Nephron (organoid): ENCODE results near the gene SLC17A9.

Source experiments
- H3K27ac Mint-ChIP-seq, 3 experiments: 2 replicates each; pipeline ENCODE4 v1.8.0; 2020; ENCODE audit warnings: mixed read lengths in 3 of 3, mild to moderate bottlenecking in 2 of 3, moderate library complexity in 1 of 3
- H3K27me3 Mint-ChIP-seq: 2 replicates; pipeline ENCODE4 v1.8.0; 2021; ENCODE audit warnings: low read depth, mild to moderate bottlenecking, moderate library complexity, mixed read lengths
- H3K36me3 Mint-ChIP-seq: 2 replicates; pipeline ENCODE4 v1.8.0; 2020; ENCODE audit warnings: low read depth, mixed read lengths
- H3K4me1 Mint-ChIP-seq: 2 replicates; pipeline ENCODE4 v1.8.0; 2020; ENCODE audit warnings: mixed read lengths
- H3K4me3 Mint-ChIP-seq, 3 experiments: 2 replicates each; pipeline ENCODE4 v1.8.0; 2020; ENCODE audit warnings: mild to moderate bottlenecking in 3 of 3, mixed read lengths in 3 of 3, moderate library complexity in 2 of 3
- H3K9me3 Mint-ChIP-seq: 2 replicates; pipeline ENCODE4 v1.8.0; 2020; ENCODE audit warnings: mixed read lengths
- TF ChIP-seq, protein P1 (sequence below), 3 experiments: fragments of 200-600 bp; sonication (generic); IDR thresholded peaks; one replicate each; pipeline ENCODE4 v1.5.0; 2021; ENCODE audit warnings: antibody characterized with exemption in 3 of 3; ENCODE audit not compliant: unreplicated experiment in 3 of 3

The SLC17A9 gene

DNA sequence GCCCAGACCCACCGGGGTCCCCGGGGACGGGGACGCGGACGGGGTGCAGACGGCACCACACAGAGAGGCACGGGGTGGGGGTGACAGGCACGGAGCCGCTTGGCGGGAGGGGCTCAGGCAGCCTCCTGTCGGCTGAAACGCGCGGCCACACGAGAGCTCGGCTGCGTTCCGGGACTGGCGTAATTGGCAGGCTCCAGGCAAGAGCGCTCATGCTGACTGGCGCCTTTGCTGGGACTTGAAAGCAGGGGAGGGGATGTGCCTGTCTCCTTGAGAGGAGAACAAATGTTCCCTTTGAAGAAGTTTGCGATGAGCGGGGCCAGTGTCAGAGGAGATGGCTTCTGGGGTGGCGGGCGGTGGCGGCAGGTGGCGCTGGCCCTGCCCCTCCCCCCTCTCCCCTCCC lies 28.5 kb downstream of the SLC17A9 start:
- peaks cover 26% of the 10 kb centered on the region for H3K4me1 Mint-ChIP-seq
- TF ChIP-seq, protein P1, sequence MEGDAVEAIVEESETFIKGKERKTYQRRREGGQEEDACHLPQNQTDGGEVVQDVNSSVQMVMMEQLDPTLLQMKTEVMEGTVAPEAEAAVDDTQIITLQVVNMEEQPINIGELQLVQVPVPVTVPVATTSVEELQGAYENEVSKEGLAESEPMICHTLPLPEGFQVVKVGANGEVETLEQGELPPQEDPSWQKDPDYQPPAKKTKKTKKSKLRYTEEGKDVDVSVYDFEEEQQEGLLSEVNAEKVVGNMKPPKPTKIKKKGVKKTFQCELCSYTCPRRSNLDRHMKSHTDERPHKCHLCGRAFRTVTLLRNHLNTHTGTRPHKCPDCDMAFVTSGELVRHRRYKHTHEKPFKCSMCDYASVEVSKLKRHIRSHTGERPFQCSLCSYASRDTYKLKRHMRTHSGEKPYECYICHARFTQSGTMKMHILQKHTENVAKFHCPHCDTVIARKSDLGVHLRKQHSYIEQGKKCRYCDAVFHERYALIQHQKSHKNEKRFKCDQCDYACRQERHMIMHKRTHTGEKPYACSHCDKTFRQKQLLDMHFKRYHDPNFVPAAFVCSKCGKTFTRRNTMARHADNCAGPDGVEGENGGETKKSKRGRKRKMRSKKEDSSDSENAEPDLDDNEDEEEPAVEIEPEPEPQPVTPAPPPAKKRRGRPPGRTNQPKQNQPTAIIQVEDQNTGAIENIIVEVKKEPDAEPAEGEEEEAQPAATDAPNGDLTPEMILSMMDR (IDR thresholded peaks at IDR 0.05; ENCODE audit: unreplicated experiment in 3 of 3): no peak
- no peak overlapping the region for H3K4me3 Mint-ChIP-seq
- peaks cover 84% of the 10 kb centered on the region for H3K27me3 Mint-ChIP-seq
- no peak overlapping the region for H3K27ac Mint-ChIP-seq
- H3K36me3 Mint-ChIP-seq: no peaks in the 10 kb centered on the region
- H3K9me3 Mint-ChIP-seq: no peaks in the 10 kb centered on the region

DNA sequence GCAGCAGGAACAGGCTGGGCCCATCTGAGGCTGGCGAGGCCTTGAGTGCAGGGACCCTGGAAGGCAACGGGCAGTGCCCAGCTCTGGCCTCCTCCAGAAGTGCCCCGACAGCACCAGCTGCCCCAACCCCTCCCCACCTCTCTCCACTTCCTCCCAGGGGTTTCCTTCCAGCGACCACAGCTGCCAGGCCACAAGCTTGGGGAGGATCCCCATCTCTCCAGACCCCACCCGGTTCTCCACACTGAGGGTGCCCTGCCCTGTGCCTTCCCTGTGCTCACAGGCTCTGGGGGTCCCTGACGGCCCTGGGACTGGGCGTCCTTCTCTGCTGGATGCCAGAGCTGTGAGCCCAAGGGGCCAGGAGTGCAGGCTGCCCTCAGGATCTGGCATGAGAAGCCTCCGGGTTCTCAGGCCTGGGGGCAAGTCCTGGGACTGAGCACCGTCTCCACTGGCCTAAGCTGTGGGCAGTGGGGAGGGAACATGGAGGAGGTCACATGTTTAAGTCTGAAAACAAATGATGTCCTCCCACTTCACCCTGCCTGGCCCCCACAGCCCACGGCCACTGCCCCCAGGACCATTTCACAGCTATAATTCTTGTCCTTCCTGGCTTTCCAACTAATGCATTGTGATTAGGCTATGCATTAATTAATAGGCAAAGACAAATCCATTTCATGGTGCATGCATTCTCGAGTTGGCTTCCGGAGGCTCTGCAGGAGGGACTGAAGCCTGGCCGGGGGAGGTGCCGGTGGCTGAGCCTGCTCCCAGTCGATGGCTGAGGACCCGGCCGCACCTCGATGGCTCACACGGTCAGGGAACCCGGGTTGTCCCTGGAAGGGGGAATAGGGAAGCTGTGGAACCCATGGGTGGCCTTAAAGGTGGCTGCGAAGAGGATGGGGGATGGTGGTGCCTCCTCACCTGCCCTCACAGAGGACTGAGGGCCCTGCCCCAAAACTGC lies 29.9 kb downstream of the SLC17A9 start:
- Mint-ChIP-seq H3K4me1 (peaks cover 19% of the 10 kb centered on the region), H3K9me3 (no peaks in the 10 kb centered on the region), H3K36me3 (no peaks in the 10 kb centered on the region), H3K4me3 (no peak overlapping the region), H3K27me3 (peaks cover 70% of the 10 kb centered on the region), H3K27ac (no peak overlapping the region)
- TF ChIP-seq, protein P1 (IDR thresholded peaks at IDR 0.05; ENCODE audit: unreplicated experiment in 3 of 3): no peak

DNA sequence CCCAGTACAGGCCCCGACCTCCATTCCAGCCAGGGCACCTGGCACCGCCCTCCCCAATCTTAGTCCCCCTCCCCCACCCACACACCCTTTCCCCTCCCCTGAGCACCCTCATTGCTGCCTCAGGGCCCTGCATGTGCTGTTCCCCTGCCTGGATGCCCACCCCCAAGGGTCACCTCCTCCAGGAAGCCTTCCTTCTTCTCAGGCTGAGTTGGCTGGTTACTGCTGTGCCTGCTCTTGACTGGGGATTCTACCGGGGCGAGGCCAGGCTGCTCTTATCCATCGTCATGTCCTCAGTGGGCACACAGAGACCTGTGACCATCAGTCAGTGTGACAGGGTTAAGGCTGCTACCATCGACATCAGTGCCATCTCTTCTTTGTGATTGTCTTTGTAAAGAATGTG lies 30.7 kb downstream of the SLC17A9 start:
- no peaks in the 10 kb centered on the region for H3K36me3 Mint-ChIP-seq
- TF ChIP-seq, protein P1 (IDR thresholded peaks at IDR 0.05; ENCODE audit: unreplicated experiment in 3 of 3): no peak
- H3K27me3 Mint-ChIP-seq: peaks cover 66% of the 10 kb centered on the region
- H3K4me1 Mint-ChIP-seq: peaks cover 19% of the 10 kb centered on the region
- H3K4me3 Mint-ChIP-seq: no peak overlapping the region
- H3K27ac Mint-ChIP-seq: no peak overlapping the region
- H3K9me3 Mint-ChIP-seq: no peaks in the 10 kb centered on the region

DNA sequence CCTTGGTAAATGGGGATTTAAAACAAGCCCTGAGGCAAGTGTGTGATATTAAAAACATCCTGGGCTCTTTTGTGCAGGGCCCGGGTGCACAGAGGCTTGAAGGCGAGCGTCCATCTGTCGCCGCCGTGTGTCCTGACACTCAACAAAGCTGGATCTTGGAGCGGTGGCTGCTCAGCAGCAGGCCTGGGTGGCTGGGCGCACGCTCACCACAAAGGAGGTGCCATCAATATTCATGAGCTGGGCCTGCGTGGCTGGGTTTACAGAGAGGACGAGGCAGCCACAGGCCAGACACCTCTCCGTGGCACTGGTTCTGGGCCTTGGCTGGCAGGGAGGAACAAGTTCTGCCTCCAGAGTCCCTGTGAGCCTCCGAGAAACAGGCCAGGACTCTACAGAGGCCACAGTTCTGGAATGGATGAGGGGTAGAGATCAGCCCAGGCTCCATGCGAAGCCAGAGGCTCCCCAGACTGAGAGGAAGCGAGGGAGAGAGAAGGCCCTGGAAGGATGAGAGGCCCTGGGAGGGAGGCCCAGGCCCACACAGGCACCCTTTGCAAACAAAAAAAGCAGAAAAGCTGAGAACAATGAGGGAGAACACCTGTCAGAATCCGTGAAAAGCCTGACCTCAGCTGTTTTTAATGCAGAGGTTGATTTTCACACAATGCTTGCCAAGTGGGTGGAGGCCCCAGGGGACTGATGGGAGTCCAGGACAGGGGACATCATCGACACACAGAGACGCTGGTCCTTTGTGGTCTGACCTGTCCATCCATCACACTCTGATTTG lies 32.3 kb downstream of the SLC17A9 start:
- Mint-ChIP-seq H3K4me1 (peaks cover 19% of the 10 kb centered on the region), H3K4me3 (no peak overlapping the region), H3K9me3 (no peaks in the 10 kb centered on the region), H3K27me3 (peaks cover 61% of the 10 kb centered on the region), H3K27ac (peak overlapping the region; percentile 13 to 41 (median 38)), H3K36me3 (no peaks in the 10 kb centered on the region)
- TF ChIP-seq, protein P1 (IDR thresholded peaks at IDR 0.05; ENCODE audit: unreplicated experiment in 3 of 3): no peak

DNA sequence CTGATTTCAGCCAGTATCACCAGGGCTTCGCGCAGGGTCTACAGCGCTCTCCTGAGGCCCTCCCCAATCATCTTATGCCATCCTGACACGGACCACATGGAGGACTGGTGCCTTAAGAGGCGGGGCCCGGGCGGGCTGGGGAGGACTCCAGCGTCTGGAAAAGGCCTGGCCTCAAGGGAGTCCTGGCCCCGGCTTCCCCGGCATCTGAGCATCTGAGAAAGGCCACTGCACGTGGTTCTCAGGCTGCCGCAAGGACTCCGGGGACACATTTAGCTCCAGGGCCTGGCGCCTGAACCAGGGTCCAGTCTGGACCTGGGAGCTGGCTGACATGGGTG lies 32.9 kb downstream of the SLC17A9 start:
- peaks cover 19% of the 10 kb centered on the region for H3K4me1 Mint-ChIP-seq
- TF ChIP-seq, protein P1 (IDR thresholded peaks at IDR 0.05; ENCODE audit: unreplicated experiment in 3 of 3): no peak
- H3K27ac Mint-ChIP-seq: no peak overlapping the region
- no peaks in the 10 kb centered on the region for H3K36me3 Mint-ChIP-seq
- no peak overlapping the region for H3K4me3 Mint-ChIP-seq
- H3K27me3 Mint-ChIP-seq: peaks cover 59% of the 10 kb centered on the region
- no peaks in the 10 kb centered on the region for H3K9me3 Mint-ChIP-seq
